Neural progenitor cell (in vitro differentiated cells): ENCODE measurements around the gene NDRG3.

Experiments used
- EZH2 ChIP-seq: fragments of 200-600 bp; sonication (generic); IDR thresholded peaks from 2 replicates; pipeline ENCODE4 v1.6.1; 2017; ENCODE audit warnings: antibody characterized with exemption, mild to moderate bottlenecking, moderate library complexity
- EZH2phosphoT487 ChIP-seq: fragments of 200-600 bp; sonication (generic); IDR thresholded peaks from 2 replicates; pipeline ENCODE4 v1.6.1; 2017; ENCODE audit warnings: antibody characterized with exemption
- TF ChIP-seq, protein P1 (sequence below): fragments of 200-600 bp; sonication (generic); IDR thresholded peaks from 2 replicates; pipeline ENCODE4 v1.5.1; 2017; ENCODE audit warnings: antibody characterized with exemption, mild to moderate bottlenecking

DNA sequence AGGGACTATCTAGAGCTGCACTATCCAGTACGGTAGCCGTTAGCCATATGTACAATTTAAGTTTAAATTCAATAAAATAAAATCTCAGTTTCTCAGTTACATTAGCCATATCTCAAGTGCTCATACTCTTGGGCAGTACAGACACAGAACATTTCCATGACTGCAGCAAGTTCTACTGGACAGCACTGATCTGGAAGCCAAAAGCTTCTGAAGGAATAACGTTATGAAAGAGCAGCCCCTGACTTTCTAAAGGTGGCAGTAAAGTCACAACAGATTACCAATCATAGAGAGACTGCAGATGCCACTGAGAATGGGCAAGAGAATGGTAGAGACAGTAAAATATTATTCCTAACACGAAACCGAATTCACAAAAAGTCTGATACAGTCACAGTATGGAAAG, 36.8 kb downstream of the NDRG3 start:
- TF ChIP-seq, protein P1, sequence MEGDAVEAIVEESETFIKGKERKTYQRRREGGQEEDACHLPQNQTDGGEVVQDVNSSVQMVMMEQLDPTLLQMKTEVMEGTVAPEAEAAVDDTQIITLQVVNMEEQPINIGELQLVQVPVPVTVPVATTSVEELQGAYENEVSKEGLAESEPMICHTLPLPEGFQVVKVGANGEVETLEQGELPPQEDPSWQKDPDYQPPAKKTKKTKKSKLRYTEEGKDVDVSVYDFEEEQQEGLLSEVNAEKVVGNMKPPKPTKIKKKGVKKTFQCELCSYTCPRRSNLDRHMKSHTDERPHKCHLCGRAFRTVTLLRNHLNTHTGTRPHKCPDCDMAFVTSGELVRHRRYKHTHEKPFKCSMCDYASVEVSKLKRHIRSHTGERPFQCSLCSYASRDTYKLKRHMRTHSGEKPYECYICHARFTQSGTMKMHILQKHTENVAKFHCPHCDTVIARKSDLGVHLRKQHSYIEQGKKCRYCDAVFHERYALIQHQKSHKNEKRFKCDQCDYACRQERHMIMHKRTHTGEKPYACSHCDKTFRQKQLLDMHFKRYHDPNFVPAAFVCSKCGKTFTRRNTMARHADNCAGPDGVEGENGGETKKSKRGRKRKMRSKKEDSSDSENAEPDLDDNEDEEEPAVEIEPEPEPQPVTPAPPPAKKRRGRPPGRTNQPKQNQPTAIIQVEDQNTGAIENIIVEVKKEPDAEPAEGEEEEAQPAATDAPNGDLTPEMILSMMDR: no peak
- no peak for TF ChIP-seq EZH2
- TF ChIP-seq EZH2phosphoT487: no peak
